Measurements from ENCODE around the gene ACIN1. TPM values are rescaled to one million over a fixed set of nuclear protein-coding genes. Genes with fewer than 3 reads are reported as not detected.

ACIN1 gene
- total and polyA plus RNA-seq, 12 donors, result 73.1 to 431 (median 133) TPM

DNA sequence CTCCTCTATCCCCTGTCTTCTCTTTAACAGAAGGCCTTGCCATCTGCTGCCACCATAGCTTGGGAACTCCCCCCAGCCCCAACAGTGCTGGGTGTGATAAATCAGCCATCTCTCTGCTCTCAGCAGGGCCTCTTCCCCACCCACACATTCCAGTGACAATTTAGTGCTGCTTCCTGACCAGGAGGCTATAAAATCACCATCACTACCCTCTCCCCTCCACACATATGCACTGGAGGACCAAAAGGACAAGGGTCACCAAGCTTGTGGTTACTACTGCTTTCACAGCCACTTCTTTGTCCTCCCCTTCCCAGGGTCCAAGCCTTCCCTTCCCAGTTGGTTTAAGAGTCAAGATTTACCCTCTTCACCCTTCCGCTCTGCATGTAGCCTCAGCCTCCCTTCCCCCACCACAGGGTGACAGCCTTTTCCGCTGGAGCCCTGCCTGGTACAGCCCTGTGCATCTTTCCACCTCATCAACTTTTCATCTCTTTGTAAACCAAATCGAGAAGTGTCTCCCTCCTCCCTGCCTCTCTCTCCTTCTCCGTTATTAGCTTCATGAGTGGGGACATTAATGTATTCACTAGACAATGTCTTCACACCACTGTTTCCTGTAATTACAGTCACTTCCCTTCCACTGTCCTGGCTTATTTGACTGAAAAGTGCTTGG, 69.7 kb downstream of the ACIN1 start:
- no peak overlapping the region for H3K4me3 ChIP-seq
- H3K36me3 ChIP-seq (replicated peaks in 1 of 2), result peaks cover 0 to 33% of the 10 kb centered on the region in 2 donors
- no peaks in the 10 kb centered on the region for H3K4me1 ChIP-seq (replicated peaks in 1 of 2)
- no peaks in the 10 kb centered on the region for H3K9me3 ChIP-seq (replicated peaks in 1 of 3)
- no peak for DNase-seq
- TF ChIP-seq, protein P1, sequence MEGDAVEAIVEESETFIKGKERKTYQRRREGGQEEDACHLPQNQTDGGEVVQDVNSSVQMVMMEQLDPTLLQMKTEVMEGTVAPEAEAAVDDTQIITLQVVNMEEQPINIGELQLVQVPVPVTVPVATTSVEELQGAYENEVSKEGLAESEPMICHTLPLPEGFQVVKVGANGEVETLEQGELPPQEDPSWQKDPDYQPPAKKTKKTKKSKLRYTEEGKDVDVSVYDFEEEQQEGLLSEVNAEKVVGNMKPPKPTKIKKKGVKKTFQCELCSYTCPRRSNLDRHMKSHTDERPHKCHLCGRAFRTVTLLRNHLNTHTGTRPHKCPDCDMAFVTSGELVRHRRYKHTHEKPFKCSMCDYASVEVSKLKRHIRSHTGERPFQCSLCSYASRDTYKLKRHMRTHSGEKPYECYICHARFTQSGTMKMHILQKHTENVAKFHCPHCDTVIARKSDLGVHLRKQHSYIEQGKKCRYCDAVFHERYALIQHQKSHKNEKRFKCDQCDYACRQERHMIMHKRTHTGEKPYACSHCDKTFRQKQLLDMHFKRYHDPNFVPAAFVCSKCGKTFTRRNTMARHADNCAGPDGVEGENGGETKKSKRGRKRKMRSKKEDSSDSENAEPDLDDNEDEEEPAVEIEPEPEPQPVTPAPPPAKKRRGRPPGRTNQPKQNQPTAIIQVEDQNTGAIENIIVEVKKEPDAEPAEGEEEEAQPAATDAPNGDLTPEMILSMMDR (IDR thresholded peaks at IDR 0.05), result no peak
- no peak for TF ChIP-seq POLR2A (IDR thresholded peaks at IDR 0.05)
- 69 to 86% (median 78%) methylated on average over 4 of the region's 4 CpGs for WGBS, 4 donors
- intact Hi-C loops (cut with DNase I), result no loop called here
- no peak overlapping the region for H3K27ac ChIP-seq
- H3K27me3 ChIP-seq, result no peaks in the 10 kb centered on the region

DNA sequence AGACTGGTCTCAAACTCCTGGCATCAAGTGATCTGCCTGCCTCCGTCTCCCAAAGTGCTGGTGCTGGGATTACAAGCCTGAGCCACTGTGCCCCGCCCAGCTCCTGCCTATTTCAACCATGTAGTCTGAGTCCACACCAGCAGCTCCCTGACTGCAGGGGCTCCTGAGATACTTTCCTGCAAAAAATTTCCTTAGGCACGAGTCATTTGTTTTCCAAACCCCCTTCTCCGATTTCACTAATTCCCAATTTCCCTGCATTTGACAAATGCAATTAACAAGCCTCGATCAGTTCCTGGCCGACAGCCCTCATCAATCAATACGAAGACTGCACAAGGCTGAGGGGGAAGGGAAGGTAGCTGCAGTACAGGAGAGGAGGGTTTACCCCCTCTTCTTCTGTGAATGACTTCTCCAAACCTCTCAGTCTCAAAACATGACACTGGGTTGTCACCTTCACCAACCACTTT, 70.3 kb downstream of the ACIN1 start:
- no peak overlapping the region for H3K4me3 ChIP-seq
- no peaks in the 10 kb centered on the region for H3K27me3 ChIP-seq
- intact Hi-C loops (cut with DNase I), result no loop called here
- 68 to 78% (median 72%) methylated on average over 7 of the region's 7 CpGs for WGBS, 4 donors
- no peak overlapping the region for H3K27ac ChIP-seq
- TF ChIP-seq, protein P1 (IDR thresholded peaks at IDR 0.05), result no peak
- TF ChIP-seq POLR2A (IDR thresholded peaks at IDR 0.05), result no peak
- no peaks in the 10 kb centered on the region for H3K4me1 ChIP-seq (replicated peaks in 1 of 2)
- no peaks in the 10 kb centered on the region for H3K9me3 ChIP-seq (replicated peaks in 1 of 3)
- no peak for DNase-seq
- H3K36me3 ChIP-seq (replicated peaks in 1 of 2), result peaks cover 0 to 31% of the 10 kb centered on the region in 2 donors

DNA sequence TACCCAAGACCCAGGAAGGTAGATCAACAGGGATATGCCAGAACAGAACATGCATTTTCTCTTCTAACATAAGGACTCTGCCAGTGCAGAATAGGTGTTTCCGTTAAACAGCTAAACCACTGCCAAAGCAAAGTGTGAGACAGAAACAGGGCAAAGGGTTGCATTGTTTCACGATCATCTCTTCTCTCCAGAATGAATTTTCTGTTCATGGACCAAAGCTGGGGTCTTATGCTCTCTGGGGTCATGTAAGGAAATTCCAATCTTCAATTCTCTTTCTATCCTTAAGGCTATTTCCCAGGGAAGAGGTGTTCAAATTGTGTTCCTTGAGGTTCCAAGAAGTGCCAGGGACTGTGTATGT, 71.2 kb downstream of the ACIN1 start:
- peaks cover 0 to 28% of the 10 kb centered on the region in 2 donors for H3K36me3 ChIP-seq (replicated peaks in 1 of 2)

GRCh38 chr14:23023022-23023794, 71.7 kb downstream of the ACIN1 start:
- Histone ChIP-seq H3K36me3 (replicated peaks in 1 of 2) (peaks cover 0 to 24% of the 10 kb centered on the region in 2 donors), H3K4me1 (replicated peaks in 1 of 2) (no peaks in the 10 kb centered on the region), H3K27ac (no peak overlapping the region), H3K9me3 (replicated peaks in 1 of 3) (no peaks in the 10 kb centered on the region), H3K4me3 (no peak overlapping the region), H3K27me3 (no peaks in the 10 kb centered on the region)
- intact Hi-C loops (cut with DNase I), result no loop called here
- TF ChIP-seq, protein P1 (IDR thresholded peaks at IDR 0.05), result no peak
- no peak for TF ChIP-seq POLR2A (IDR thresholded peaks at IDR 0.05)
- whole genome bisulfite sequencing, 4 donors, result 69 to 80% (median 76%) methylated on average over 8 of the region's 8 CpGs
- no peak for DNase-seq

More for the DNA sequence above, 71.2 kb downstream of the ACIN1 start:
- no peak for DNase-seq
- H3K4me1 ChIP-seq (replicated peaks in 1 of 2), result no peaks in the 10 kb centered on the region
- no peaks in the 10 kb centered on the region for H3K9me3 ChIP-seq (replicated peaks in 1 of 3)
- no peaks in the 10 kb centered on the region for H3K27me3 ChIP-seq
- H3K27ac ChIP-seq, result no peak overlapping the region
- WGBS, 4 donors, result 95 to 97% (median 96%) methylated on average over 2 of the region's 2 CpGs
- no peak for TF ChIP-seq POLR2A (IDR thresholded peaks at IDR 0.05)
- TF ChIP-seq, protein P1 (IDR thresholded peaks at IDR 0.05), result no peak
- intact Hi-C loops (cut with DNase I), result no loop called here
- no peak overlapping the region for H3K4me3 ChIP-seq
